ENCODE measurements around the gene CAPN10.
A peak's percentile ranks its signal among the peaks of the same experiment; 100 is the strongest.

CAPN10 gene

DNA sequence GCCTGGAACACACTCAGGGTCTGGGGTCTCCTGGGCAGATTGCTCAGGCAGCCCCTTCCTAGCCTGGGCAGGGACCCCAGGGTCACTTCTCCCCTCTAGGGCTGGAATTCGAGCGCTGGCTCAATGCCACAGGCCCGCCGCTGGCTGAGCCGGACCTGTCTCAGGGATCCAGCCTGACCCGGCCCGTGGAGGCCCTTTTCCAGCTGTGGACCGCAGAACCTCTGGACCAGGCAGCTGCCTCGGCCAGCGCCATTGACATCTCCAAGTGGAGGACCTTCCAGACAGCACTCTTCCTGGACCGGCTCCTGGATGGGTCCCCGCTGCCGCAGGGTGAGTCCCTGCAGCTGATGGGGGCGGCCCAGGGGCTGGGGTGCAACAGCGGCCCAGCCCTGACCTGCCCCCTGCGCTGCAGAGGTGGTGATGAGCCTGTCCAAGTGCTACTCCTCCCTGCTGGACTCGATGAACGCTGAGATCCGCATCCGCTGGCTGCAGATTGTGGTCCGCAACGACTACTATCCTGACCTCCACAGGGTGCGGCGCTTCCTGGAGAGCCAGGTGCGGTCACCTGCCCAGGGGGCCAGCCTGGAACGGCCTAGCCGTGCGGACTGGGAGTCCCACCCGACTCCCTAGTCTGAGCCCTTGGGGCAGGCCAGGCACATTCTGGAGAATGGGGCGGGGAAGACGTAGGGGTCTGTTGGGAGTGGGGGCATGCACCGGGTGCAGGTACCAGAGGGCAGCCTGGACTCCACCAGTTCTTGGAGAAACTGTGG lies 9.9 kb upstream of the CAPN10 start:
- no peak for DNase-seq (ENCODE audit: low read depth in 2 of 2)
- H3K4me3 ChIP-seq (replicated peaks in 1 of 2; ENCODE audit: low read depth in 2 of 2, low read length in 2 of 2) = no peak overlapping the region
- TF ChIP-seq, protein P1, sequence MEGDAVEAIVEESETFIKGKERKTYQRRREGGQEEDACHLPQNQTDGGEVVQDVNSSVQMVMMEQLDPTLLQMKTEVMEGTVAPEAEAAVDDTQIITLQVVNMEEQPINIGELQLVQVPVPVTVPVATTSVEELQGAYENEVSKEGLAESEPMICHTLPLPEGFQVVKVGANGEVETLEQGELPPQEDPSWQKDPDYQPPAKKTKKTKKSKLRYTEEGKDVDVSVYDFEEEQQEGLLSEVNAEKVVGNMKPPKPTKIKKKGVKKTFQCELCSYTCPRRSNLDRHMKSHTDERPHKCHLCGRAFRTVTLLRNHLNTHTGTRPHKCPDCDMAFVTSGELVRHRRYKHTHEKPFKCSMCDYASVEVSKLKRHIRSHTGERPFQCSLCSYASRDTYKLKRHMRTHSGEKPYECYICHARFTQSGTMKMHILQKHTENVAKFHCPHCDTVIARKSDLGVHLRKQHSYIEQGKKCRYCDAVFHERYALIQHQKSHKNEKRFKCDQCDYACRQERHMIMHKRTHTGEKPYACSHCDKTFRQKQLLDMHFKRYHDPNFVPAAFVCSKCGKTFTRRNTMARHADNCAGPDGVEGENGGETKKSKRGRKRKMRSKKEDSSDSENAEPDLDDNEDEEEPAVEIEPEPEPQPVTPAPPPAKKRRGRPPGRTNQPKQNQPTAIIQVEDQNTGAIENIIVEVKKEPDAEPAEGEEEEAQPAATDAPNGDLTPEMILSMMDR (IDR thresholded peaks at IDR 0.05; ENCODE audit: low read depth, low read length) = no peak

DNA sequence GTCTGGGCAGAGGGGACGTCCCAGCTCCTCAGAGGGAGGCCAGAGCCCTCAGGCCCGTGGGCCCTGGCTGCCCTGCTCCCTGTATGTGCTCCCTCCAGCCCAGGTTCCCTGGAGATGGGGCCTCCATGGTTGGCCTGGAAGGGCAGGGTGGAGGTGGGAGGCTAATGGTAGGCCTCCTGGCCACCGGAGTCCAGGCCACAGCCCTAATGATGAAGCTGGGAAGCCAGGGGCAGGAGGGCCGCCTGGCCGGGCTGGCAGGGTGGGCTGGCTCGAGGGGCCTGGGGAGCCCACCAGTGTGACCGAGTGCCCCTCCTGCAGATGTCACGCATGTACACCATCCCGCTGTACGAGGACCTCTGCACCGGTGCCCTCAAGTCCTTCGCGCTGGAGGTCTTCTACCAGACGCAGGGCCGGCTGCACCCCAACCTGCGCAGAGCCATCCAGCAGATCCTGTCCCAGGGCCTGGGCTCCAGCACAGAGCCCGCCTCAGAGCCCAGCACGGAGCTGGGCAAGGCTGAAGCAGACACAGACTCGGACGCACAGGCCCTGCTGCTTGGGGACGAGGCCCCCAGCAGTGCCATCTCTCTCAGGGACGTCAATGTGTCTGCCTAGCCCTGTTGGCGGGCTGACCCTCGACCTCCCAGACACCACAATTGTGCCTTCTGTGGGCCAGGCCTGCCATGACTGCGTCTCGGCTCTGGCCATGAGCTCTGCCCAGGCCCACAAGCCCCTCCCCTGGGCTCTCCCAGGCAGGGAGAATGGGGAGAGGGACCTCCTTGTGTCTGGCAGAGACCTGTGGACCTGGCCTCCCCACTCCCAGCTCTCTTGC lies 9.0 kb upstream of the CAPN10 start:
- H3K4me3 ChIP-seq (replicated peaks in 1 of 2; ENCODE audit: low read depth in 2 of 2, low read length in 2 of 2) = no peak overlapping the region
- TF ChIP-seq, protein P1 (IDR thresholded peaks at IDR 0.05; ENCODE audit: low read depth, low read length) = no peak
- no peak for DNase-seq (ENCODE audit: low read depth in 2 of 2)

DNA sequence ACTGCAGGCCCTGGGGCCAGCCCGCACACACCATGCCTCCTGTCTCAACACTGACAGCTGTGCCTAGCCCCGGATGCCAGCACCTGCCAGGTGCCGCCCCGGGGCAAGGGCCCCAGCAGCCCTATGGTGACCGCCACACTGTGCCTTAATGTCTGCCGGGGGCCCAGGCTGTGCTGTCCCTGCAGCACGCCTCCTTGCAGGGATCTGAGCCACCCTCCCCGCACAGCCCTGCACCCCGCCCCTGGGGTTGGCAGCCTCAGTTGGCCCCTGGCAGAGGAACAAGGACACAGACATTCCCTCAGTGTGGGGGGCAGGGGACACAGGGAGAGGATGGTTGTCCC lies 8.5 kb upstream of the CAPN10 start:
- H3K4me3 ChIP-seq (replicated peaks in 1 of 2; ENCODE audit: low read depth in 2 of 2, low read length in 2 of 2) = no peak overlapping the region
- TF ChIP-seq, protein P1 (IDR thresholded peaks at IDR 0.05; ENCODE audit: low read depth, low read length) = no peak
- no peak for DNase-seq (ENCODE audit: low read depth in 2 of 2)

DNA sequence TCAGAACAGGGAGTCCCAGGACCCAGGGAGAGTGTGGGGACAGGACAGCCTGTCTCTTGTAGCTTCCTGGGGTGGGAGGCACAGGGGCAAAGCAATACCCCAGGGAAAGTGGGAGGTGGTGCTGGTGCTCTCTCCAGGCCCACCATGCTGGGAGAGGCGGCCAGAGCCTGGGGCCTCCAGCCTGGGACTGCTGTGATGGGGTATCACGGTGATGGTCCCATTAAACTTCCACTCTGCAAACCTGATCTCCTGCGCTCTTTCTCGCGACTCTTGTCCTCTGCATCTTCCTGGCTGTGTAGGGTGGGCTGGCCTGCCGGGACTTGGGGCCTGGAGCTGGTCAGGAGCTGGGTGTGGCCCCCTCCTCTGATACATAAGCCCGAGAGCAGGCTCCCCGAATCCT lies 8.0 kb upstream of the CAPN10 start:
- no peak overlapping the region for H3K4me3 ChIP-seq (replicated peaks in 1 of 2; ENCODE audit: low read depth in 2 of 2, low read length in 2 of 2)
- TF ChIP-seq, protein P1 (IDR thresholded peaks at IDR 0.05; ENCODE audit: low read depth, low read length) = no peak
- no peak for DNase-seq (ENCODE audit: low read depth in 2 of 2)

DNA sequence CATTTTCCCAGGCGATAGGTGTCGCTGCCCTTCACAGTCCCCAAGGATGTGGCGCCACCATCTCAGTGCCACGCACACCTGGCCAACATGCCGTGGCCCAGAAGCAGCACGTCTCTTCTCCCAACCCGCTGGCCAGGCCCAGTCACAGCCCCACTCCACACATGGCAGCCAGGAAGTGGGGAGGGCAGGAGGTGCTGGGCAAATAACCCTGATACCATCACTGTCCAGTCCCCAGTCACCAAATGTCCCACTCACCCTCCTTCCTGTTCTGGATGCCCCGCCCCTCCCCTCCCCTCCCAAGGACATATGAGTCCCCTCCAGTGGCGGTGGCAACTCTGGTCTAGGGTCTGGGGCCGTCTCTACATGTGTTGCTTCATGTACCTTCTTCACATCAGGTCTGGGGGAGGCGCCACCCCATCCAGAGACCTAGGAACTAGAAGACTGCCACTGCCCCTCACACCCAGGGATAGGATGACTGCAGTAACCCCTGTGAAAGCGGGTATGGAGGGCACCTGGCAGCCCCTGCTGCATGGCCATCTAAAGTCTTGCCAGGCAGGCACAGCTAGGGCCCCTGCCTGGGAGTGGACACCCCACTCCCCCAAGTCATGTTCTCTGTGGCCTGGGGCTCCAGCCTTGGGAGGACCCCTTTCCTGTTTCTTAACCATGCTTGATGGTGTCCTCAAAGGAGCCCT lies 7.3 kb upstream of the CAPN10 start:
- no peak overlapping the region for H3K4me3 ChIP-seq (replicated peaks in 1 of 2; ENCODE audit: low read depth in 2 of 2, low read length in 2 of 2)
- DNase-seq (ENCODE audit: low read depth in 2 of 2) = no peak
- TF ChIP-seq, protein P1 (IDR thresholded peaks at IDR 0.05; ENCODE audit: low read depth, low read length) = no peak

DNA sequence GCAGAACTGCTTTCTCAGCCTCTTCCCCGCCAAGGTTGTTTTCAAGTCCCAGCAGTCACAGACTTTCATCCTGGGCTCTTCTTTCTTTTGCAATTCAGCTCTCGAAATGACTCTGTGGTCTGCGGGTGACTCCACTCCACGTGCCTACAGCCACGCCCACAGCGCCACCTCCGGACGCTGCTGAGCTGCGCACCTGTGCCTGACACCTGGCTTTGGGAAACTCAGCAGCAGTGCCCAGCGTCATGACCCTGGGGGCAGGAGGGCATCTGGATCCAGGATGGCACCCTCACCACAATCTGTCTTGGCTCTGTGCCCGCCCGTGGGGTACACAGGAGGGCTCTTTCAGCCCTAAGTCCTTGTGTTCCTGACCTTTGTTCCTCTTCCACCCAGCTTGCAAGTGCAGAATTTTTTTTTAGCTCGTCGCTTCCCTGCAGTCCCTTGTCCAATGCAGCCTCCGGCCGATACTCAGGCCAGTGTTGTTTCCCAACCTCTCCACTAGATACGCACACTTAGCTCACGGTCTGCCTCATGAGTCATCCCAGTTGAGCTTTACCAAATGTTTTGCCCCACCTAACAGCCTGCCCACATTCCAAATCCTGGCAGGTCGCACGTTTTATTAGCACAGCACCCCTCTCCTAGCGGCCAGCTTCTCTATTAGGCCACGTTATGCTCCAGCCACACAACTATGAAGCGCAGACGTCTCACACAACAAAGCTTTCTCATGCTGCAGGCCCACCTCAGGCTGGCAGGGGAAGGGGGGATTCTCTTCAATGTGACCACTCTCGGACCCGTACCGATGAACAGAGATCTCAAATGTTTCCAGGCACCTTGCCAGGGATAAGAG lies 6.5 kb upstream of the CAPN10 start:
- DNase-seq (ENCODE audit: low read depth in 2 of 2) = peak; percentile 94
- TF ChIP-seq, protein P1 (IDR thresholded peaks at IDR 0.05; ENCODE audit: low read depth, low read length) = no peak
- H3K4me3 ChIP-seq (replicated peaks in 1 of 2; ENCODE audit: low read depth in 2 of 2, low read length in 2 of 2) = no peak overlapping the region
